HL-60 (cell line): Measurements from ENCODE around the gene SCAI.

Experiments used
- POLR2AphosphoS5 ChIP-seq: IDR thresholded peaks from 2 replicates; pipeline ENCODE4 v1.6.1; 2012; ENCODE audit warnings: low read depth
- REST ChIP-seq: IDR thresholded peaks from 2 replicates; pipeline ENCODE4 v1.6.1; 2012; ENCODE audit warnings: low read depth; ENCODE audit not compliant: insufficient replicate concordance
- TF ChIP-seq, protein P1 (sequence below): IDR thresholded peaks from one replicate; pipeline ENCODE4 v1.5.1; 2011; ENCODE audit warnings: low read length, control low read depth, inconsistent platforms; ENCODE audit not compliant: insufficient read depth

- TF ChIP-seq, protein P1, sequence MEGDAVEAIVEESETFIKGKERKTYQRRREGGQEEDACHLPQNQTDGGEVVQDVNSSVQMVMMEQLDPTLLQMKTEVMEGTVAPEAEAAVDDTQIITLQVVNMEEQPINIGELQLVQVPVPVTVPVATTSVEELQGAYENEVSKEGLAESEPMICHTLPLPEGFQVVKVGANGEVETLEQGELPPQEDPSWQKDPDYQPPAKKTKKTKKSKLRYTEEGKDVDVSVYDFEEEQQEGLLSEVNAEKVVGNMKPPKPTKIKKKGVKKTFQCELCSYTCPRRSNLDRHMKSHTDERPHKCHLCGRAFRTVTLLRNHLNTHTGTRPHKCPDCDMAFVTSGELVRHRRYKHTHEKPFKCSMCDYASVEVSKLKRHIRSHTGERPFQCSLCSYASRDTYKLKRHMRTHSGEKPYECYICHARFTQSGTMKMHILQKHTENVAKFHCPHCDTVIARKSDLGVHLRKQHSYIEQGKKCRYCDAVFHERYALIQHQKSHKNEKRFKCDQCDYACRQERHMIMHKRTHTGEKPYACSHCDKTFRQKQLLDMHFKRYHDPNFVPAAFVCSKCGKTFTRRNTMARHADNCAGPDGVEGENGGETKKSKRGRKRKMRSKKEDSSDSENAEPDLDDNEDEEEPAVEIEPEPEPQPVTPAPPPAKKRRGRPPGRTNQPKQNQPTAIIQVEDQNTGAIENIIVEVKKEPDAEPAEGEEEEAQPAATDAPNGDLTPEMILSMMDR: no peak
- TF ChIP-seq POLR2AphosphoS5 (no peak), REST (no peak)
Observed at GRCh38 chr9:124939944-124940343, 203.4 kb downstream of the SCAI start.
